HL-60 (cell line): ENCODE data around the gene GLIPR2.
"Not testable (repeated sequence)": the region's sequence is repeated elsewhere in the genome, so short reads cannot be mapped to it uniquely, and the experiment has no call there.

ENCODE experiments used
- POLR2AphosphoS5 ChIP-seq: IDR thresholded peaks from 2 replicates; pipeline ENCODE4 v1.6.1; 2012; ENCODE audit warnings: low read depth
- SPI1 ChIP-seq: IDR thresholded peaks from 2 replicates; pipeline ENCODE4 v1.6.1; 2012; ENCODE audit warnings: low read depth, mild to moderate bottlenecking, borderline replicate concordance
- TF ChIP-seq, protein P1 (sequence below): IDR thresholded peaks from one replicate; pipeline ENCODE4 v1.5.1; 2011; ENCODE audit warnings: low read length, control low read depth, inconsistent platforms; ENCODE audit not compliant: insufficient read depth

DNA sequence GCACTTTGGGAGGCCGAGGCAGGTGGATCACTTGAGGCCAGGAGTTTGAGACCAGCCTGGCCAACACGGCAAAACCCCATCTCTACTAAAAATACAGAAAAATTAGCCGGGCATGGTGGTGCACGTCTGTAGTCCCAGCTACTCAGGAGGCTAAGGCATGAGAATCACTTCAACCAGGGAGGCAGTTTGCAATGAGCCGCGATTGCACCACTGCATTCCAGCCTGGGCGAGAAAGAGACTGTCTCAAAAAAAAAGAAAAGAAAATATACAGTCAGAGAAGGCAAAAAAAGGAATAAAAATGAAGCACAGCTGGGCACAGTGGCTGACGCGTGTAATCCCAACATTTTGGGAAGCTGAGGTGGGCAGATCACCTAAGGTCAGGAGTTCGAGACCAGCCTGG lies 40.0 kb downstream of the GLIPR2 start:
- TF ChIP-seq, protein P1, sequence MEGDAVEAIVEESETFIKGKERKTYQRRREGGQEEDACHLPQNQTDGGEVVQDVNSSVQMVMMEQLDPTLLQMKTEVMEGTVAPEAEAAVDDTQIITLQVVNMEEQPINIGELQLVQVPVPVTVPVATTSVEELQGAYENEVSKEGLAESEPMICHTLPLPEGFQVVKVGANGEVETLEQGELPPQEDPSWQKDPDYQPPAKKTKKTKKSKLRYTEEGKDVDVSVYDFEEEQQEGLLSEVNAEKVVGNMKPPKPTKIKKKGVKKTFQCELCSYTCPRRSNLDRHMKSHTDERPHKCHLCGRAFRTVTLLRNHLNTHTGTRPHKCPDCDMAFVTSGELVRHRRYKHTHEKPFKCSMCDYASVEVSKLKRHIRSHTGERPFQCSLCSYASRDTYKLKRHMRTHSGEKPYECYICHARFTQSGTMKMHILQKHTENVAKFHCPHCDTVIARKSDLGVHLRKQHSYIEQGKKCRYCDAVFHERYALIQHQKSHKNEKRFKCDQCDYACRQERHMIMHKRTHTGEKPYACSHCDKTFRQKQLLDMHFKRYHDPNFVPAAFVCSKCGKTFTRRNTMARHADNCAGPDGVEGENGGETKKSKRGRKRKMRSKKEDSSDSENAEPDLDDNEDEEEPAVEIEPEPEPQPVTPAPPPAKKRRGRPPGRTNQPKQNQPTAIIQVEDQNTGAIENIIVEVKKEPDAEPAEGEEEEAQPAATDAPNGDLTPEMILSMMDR: not testable (repeated sequence)
- TF ChIP-seq POLR2AphosphoS5, SPI1: not testable (repeated sequence)
